ENCODE measurements around the gene PUDP. TPM values are rescaled to one million over a fixed set of nuclear protein-coding genes. Genes with fewer than 3 reads are reported as not detected.

The PUDP gene
- total and polyA plus RNA-seq, 4 donors = 5.3 to 9.4 (median 6.8) TPM

- Histone ChIP-seq H3K4me3 (ENCODE audit: low read depth in 1 of 3, low read length in 3 of 3) (no peak overlapping the region), H3K9me3 (ENCODE audit: control insufficient read depth in 4 of 4, low read length in 3 of 4) (no peaks in the 10 kb centered on the region), H3K27ac (ENCODE audit: low read depth in 1 of 2, low read length in 2 of 2) (no peak overlapping the region), H3K4me1 (ENCODE audit: control insufficient read depth in 4 of 4, insufficient read depth in 4 of 4, low read length in 3 of 4) (peaks cover 0 to 12% (median 5%) of the 10 kb centered on the region in 4 donors), H3K9ac (ENCODE audit: low read depth in 1 of 2, low read length in 2 of 2) (no peak overlapping the region), H3K27me3 (ENCODE audit: control insufficient read depth in 4 of 4, insufficient read depth in 4 of 4, low read length in 3 of 4) (no peaks in the 10 kb centered on the region), H3K36me3 (ENCODE audit: control insufficient read depth in 4 of 4, insufficient read depth in 3 of 4, low read depth in 1 of 4, low read length in 3 of 4) (no peaks in the 10 kb centered on the region)
- no peak for DNase-seq (ENCODE audit: low spot score)
- TF ChIP-seq JUND (IDR thresholded peaks at IDR 0.05) (no peak), YY1 (IDR thresholded peaks at IDR 0.05) (no peak)
- WGBS = 79% methylated on average over 5 of the region's 5 CpGs
Measured at GRCh38 chrX:7110821-7111276, 37.1 kb downstream of the PUDP start.

- H3K4me1 ChIP-seq (ENCODE audit: control insufficient read depth in 4 of 4, insufficient read depth in 4 of 4, low read length in 3 of 4) = peaks cover 0 to 12% (median 5%) of the 10 kb centered on the region in 4 donors
- no peak overlapping the region for H3K27ac ChIP-seq (ENCODE audit: low read depth in 1 of 2, low read length in 2 of 2)
- 82% methylated on average over 12 of the region's 12 CpGs for WGBS
- H3K27me3 ChIP-seq (ENCODE audit: control insufficient read depth in 4 of 4, insufficient read depth in 4 of 4, low read length in 3 of 4) = no peaks in the 10 kb centered on the region
- no peak for TF ChIP-seq FOXA2 (IDR thresholded peaks at IDR 0.05)
- no peak for TF ChIP-seq ATF3 (IDR thresholded peaks at IDR 0.05)
- no peak for TF ChIP-seq EGR1 (IDR thresholded peaks at IDR 0.05; ENCODE audit: low read depth in 2 of 2)
- no peak for TF ChIP-seq SP1 (IDR thresholded peaks at IDR 0.05)
- no peak for TF ChIP-seq HNF4G (IDR thresholded peaks at IDR 0.05)
- no peak for TF ChIP-seq FOXA1 (IDR thresholded peaks at IDR 0.05)
- TF ChIP-seq MAX (IDR thresholded peaks at IDR 0.05) = no peak
- H3K9me3 ChIP-seq (ENCODE audit: control insufficient read depth in 4 of 4, low read length in 3 of 4) = no peaks in the 10 kb centered on the region
- no peak overlapping the region for H3K9ac ChIP-seq (ENCODE audit: low read depth in 1 of 2, low read length in 2 of 2)
- H3K4me3 ChIP-seq (ENCODE audit: low read depth in 1 of 3, low read length in 3 of 3) = no peak overlapping the region
- DNase-seq (ENCODE audit: low spot score) = no peak
- H3K36me3 ChIP-seq (ENCODE audit: control insufficient read depth in 4 of 4, insufficient read depth in 3 of 4, low read depth in 1 of 4, low read length in 3 of 4) = peaks cover 0 to 3% (median 0%) of the 10 kb centered on the region in 4 donors
Measured at GRCh38 chrX:7109838-7110793, 37.8 kb downstream of the PUDP start.

- Histone ChIP-seq H3K4me1 (ENCODE audit: control insufficient read depth in 4 of 4, insufficient read depth in 4 of 4, low read length in 3 of 4) (peaks cover 0 to 12% (median 5%) of the 10 kb centered on the region in 4 donors), H3K27ac (ENCODE audit: low read depth in 1 of 2, low read length in 2 of 2) (no peak overlapping the region), H3K27me3 (ENCODE audit: control insufficient read depth in 4 of 4, insufficient read depth in 4 of 4, low read length in 3 of 4) (no peaks in the 10 kb centered on the region), H3K9ac (ENCODE audit: low read depth in 1 of 2, low read length in 2 of 2) (no peak overlapping the region), H3K36me3 (ENCODE audit: control insufficient read depth in 4 of 4, insufficient read depth in 3 of 4, low read depth in 1 of 4, low read length in 3 of 4) (peaks cover 0 to 9% (median 2%) of the 10 kb centered on the region in 4 donors), H3K9me3 (ENCODE audit: control insufficient read depth in 4 of 4, low read length in 3 of 4) (no peaks in the 10 kb centered on the region), H3K4me3 (ENCODE audit: low read depth in 1 of 3, low read length in 3 of 3) (no peak overlapping the region)
- DNase-seq (ENCODE audit: low spot score) = no peak
- WGBS = 70% methylated on average over 11 of the region's 11 CpGs
- TF ChIP-seq FOXA1 (IDR thresholded peaks at IDR 0.05) (no peak), GABPA (IDR thresholded peaks at IDR 0.05 in 1 of 2, conservative IDR thresholded peaks at IDR 0.05 in 1 of 2) (no peak), EGR1 (IDR thresholded peaks at IDR 0.05; ENCODE audit: low read depth in 2 of 2) (no peak), JUND (IDR thresholded peaks at IDR 0.05) (no peak), REST (IDR thresholded peaks at IDR 0.05) (no peak), SP1 (IDR thresholded peaks at IDR 0.05) (no peak), RAD21 (IDR thresholded peaks at IDR 0.05) (no peak), RXRA (IDR thresholded peaks at IDR 0.05) (no peak), FOXA2 (IDR thresholded peaks at IDR 0.05) (no peak)
Measured at GRCh38 chrX:7109049-7109531, 38.9 kb downstream of the PUDP start.

Data from liver (tissue), 9 donors.